Measurements from ENCODE around the gene CD302.
"Not testable (repeated sequence)": the region's sequence is repeated elsewhere in the genome, so short reads cannot be mapped to it uniquely, and the experiment has no call there.

Gene CD302

GRCh38 chr2:159792599-159792998, 5.4 kb downstream of the CD302 start:
- no peak for DNase-seq

GRCh38 chr2:159792036-159792435, 6.0 kb downstream of the CD302 start:
- DNase-seq = no peak

GRCh38 chr2:159790323-159790722, 7.7 kb downstream of the CD302 start:
- no peak for DNase-seq

- no peak for DNase-seq
Observed at GRCh38 chr2:159788253-159788652, 9.8 kb downstream of the CD302 start.

- not testable (repeated sequence) for DNase-seq
Observed at GRCh38 chr2:159787647-159788046, 10.4 kb downstream of the CD302 start.

GRCh38 chr2:159786938-159787337, 11.1 kb downstream of the CD302 start:
- DNase-seq = no peak

- no peak for DNase-seq
Observed at GRCh38 chr2:159785195-159785594, 12.8 kb downstream of the CD302 start.

- not testable (repeated sequence) for DNase-seq
Observed at GRCh38 chr2:159784744-159785143, 13.3 kb downstream of the CD302 start.

- no peak for DNase-seq
Observed at GRCh38 chr2:159783556-159783955, 14.5 kb downstream of the CD302 start.

- no peak for DNase-seq
Observed at GRCh38 chr2:159776321-159776720, 21.7 kb downstream of the CD302 start.

- no peak for DNase-seq
Observed at GRCh38 chr2:159775021-159775420, 23.0 kb downstream of the CD302 start.

- DNase-seq = no peak
Observed at GRCh38 chr2:159774370-159774990, 23.5 kb downstream of the CD302 start.

- no peak for DNase-seq
Observed at GRCh38 chr2:159773886-159774285, 24.1 kb downstream of the CD302 start.

- no peak for DNase-seq
Observed at GRCh38 chr2:159773426-159773825, 24.6 kb downstream of the CD302 start.

GRCh38 chr2:159769147-159769546, 28.9 kb downstream of the CD302 start:
- no peak for DNase-seq

- no peak for DNase-seq
Observed at GRCh38 chr2:159762075-159762474, 35.9 kb downstream of the CD302 start.

- DNase-seq = no peak
Observed at GRCh38 chr2:159760326-159760725, 37.7 kb downstream of the CD302 start.

GRCh38 chr2:159759577-159759976, 38.4 kb downstream of the CD302 start:
- no peak for DNase-seq

GRCh38 chr2:159758686-159759085, 39.3 kb downstream of the CD302 start:
- DNase-seq = no peak

- DNase-seq = no peak
Observed at GRCh38 chr2:159758239-159758638, 39.8 kb downstream of the CD302 start.

- DNase-seq = no peak
Observed at GRCh38 chr2:159755788-159756187, 42.2 kb downstream of the CD302 start.

- no peak for DNase-seq
Observed at GRCh38 chr2:159755014-159755413, 43.0 kb downstream of the CD302 start.

- no peak for DNase-seq
Observed at GRCh38 chr2:159753797-159754196, 44.2 kb downstream of the CD302 start.

- no peak for DNase-seq
Observed at GRCh38 chr2:159750873-159751272, 47.1 kb downstream of the CD302 start.

GRCh38 chr2:159748089-159748488, 49.9 kb downstream of the CD302 start:
- DNase-seq = no peak

GRCh38 chr2:159745237-159745636, 52.8 kb downstream of the CD302 start:
- not testable (repeated sequence) for DNase-seq

Measured in NCI-H2107 (cell line).